Anterior cingulate cortex (tissue), 58 donors: ENCODE results near the gene GRAP2.

Source experiments
- DNase-seq, 58 donors: peaks; one replicate each; lab custom pipeline; 2025; lab: John Stamatoyannopoulos, UW

The GRAP2 gene

DNA sequence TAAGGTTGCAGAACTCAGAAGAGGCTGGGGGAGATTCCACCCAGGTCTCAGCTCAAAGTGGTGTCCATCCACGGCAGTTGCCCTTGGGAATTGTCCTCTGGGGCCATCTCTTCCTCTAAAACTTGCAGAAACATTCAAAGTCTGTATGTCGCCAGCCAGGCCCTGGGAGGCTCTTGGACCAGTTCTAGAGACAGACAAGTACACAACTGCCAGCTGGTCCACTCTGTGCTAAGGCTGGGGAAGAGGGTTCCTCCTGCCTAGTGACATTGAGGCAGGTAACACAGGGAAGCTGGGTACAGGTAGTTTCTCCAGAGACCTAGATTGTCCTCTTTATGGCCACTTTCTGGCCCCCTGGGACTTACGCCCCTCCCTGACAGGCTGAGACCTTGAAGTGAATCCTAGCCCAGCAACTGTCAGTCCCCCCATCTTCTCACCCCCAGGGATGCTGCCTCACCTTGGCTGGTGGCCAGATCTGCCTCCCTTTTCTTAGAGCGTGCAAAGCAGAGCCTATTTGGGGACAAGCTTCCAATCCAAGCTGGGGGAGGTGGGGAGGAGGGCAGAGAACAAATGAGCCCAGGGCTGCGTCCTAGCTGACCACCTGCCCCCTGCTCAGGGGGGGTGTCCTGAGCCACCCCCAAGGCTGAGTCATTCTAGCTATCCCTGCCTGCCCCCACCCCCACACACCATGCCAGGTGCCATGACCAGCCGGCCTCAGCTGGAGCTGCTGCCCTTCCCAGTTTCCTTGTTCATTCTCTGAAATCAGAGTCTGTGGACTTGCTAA is 102.2 kb downstream of the GRAP2 start:
- no peak for DNase-seq

DNA sequence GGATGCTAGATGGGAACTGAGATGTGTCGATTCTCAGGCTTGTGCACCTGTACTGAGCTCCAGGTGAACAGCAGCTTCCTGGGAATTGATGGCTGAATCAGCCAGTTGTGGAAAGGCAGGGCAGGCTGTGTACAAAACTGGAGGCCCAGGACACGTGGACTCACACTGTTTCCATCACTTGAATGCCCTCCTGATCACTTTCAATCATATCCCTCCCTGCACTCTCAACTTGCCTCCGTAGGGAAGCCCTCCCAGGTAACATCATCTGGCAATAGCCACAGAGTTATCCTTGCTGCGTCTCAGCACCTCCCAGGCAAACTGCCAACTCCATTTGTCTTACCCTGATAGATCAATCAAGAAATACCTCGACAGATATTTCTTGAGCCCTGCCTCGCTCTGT is 104.0 kb downstream of the GRAP2 start:
- no peak for DNase-seq

DNA sequence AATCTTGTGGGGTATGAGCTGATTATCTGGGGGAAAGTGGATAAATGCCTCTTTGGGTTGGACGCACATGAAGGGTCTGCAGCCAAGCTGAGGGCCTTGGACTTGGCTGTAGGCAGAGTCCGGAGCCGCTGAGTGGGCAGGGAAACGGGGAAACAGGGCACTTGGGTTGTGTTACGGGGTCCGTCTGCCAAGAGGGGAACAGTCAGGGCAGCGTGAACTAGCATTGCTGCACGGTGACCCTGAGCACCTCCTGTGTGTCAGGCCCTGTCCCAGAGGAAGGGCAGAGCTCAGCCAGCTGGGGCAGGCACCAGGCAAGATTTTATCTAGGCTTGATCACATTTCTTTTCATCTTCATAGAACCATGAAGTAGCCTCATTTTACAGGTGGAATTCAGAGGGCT is 105.8 kb downstream of the GRAP2 start:
- no peak for DNase-seq

DNA sequence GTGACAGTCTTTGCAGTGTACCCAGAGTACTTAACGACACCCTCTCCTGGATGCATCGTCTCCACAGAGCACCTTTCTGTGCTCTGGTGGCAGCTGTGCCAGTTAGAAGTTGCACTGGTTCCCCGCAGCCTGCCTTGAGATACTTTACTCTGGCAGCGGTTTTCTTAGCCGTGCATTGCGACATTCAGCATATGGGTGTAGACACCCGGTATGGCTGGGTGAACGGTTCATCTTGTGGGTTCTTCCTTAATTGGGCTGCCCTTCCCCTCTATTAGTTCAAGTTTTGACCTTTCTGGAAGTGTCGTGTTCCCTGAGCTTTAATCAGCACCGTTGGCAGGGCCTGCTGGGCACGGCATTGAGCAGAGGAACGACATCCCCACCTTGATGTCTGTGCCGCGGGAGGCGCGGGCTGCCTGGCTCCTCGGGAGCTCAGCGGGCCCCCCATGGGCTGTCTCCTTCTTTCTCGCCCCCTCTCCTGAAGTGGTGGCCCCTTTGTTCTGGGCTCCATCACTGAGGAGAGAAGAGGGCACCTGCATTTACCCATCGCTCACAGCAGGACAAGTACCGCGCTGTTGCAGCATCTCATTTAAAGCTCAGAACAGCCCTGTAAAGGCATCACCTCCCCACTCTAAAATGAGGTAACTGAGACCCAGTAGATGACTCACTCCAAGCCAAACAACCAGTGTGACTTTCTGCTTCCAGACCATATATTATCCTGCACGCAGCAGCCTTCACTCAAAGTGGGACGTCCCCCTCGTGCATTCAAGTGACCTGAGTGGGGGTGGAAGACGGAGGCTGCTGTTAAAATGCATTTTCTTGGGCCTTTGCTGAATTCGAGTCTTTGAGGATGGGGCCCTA is 107.2 kb downstream of the GRAP2 start:
- DNase-seq: no peak

DNA sequence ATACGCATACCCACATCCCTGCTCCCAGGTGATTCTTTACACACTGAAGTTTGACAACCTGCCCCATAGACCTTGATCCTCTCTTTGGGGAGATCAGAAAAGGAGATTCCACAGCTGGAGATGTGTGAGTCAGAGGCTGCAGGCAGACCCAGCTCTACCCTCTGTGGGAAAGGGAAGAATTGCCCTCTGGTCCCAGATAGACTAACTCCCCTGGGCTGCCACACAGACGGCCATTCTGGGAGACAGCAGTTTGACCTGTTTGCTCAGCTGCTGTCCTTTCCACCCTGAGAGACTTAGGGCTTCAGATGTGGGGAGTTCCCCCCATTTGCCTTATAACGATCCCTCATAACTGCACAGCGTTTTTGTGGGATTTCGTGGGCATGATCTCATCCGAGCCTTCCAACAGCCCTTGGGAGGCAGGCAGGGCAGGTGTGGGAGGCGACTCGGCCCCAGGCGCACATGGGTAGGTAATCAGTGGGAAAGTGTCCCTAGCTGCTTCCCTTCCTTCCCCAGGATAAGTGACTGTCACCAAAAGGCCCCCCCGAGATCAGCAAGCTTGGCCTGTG is 107.9 kb downstream of the GRAP2 start:
- DNase-seq: no peak

DNA sequence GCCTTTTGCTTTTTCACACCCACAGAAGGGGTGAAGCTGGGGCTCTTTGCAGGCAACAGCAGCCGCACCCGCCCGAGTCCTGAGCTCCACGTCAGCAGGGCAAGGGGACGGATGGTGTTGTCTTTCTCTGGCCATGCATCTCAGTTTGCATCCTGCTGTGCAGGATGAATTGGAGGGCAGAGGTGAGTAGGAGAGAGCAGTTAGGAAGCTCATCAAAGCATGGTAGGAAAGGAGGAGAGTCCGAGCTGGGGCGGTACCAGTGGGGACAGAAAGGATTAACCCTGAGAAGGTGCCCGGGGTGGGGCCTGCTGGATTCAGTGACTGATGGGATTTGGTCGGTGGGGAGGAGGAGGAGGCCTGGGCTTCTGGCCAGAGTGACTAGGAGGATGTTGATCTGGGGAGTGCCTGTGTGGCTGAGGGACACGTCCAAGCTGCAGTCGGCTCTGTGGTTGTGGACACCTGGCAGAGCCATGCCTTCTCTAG is 108.4 kb downstream of the GRAP2 start:
- no peak for DNase-seq

DNA sequence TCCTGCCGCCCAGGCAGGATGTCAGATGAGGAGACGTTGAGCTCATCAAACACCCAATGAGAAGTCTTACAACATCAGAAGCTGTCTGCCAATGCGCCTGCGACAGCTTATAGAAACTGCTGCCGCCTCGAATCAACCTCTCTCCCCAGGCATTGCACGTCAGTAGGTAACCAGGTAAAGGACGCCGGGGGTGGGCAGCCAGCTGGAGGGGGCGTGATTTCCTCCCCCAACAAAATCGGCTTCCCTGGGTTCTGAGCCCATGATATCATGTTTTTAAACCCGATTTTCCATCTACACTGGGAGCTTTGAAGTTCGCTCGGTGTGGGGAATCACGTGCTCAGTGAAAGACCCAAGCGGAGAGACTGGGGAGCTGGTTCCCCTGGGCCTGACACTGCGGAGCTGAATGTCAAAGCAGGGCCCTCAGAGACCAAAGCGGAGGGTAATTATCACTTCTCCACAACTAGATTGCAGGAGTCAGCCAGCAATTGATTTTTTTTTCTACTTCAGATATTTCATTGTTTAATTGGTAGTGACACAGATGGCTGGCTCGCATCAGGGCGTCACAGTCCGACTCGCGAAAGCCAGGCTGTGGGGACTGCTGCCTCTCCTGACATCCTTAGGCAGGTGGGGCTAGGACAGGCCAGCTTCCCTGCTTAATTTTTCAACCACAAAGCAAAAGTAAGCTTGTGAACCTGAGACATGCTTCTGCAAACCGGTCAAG is 109.2 kb downstream of the GRAP2 start:
- DNase-seq: no peak

DNA sequence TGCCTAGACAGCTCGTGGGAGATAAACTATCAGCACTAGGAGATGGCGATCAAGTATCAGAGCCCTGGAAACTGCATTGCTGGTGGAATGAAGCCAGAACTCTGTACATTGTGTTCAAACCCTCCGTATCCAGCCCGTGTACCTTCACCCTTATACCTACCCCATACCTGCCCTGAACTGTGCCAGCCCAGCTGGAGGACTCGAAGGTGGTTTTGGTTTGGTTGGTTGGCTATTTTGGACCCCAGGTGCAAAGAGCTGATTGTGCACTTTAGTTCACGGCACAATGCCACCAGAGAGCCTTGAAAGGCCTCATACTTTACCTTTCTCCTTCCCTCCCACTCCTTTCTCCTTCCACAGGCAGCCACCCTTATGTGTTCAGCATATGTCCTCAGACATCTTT is 109.9 kb downstream of the GRAP2 start:
- no peak for DNase-seq

DNA sequence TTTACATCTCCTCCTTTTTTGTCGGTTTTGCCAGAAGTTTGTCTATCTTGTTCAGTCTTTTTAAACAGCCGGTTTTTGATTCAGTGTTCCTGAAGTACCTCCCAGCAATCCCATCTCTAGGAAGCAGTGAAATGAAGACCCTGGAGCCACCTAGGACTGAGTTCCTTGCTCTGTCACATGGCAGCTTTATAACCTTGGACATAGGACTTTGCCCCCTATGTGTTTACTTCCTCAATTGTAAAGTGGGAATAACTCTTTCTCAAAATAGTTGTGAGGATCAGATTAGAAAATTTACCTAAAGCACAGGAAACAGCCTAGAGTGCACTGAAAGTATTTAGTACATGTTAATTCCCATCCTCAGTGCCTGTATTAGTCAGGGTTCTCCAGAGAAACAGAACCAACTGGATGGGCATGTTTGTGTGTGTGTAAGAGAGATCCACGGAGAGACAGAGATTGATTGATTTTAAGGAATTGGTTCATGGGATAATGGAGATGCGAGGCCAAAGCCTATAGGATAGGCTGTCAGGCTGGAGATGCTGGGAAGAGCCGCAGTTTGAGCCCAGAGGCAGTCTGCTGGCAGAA is 113.9 kb downstream of the GRAP2 start:
- DNase-seq: no peak

DNA sequence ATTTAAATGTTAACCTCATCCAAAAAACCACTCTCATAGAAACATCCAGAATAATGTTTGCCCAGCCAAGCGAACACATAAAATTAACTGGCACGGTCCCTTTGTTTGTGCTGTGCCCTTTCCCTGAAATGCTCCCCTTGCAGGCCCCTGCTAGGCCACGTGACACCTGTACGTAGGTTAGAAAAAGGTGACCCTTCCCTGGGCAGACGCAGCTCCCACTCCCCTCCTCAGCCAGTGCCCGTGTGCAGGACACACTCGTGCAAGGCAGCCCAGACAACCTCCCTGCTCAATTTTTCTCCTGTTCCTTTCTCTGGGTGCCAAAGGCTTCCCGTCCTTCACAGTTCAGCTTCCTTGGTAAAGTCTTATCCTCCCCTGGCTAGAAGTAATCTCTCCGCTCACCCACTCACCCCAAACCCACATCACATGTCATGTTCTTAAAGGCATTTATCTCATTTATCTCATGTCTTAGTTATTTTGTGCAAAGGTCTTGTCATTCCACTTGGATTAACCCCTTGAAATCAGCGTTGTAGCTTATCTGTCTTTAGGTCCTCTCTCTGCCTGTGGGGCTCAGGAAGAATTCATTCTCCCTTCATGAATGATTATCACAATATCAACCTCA is 114.6 kb downstream of the GRAP2 start:
- no peak for DNase-seq

DNA sequence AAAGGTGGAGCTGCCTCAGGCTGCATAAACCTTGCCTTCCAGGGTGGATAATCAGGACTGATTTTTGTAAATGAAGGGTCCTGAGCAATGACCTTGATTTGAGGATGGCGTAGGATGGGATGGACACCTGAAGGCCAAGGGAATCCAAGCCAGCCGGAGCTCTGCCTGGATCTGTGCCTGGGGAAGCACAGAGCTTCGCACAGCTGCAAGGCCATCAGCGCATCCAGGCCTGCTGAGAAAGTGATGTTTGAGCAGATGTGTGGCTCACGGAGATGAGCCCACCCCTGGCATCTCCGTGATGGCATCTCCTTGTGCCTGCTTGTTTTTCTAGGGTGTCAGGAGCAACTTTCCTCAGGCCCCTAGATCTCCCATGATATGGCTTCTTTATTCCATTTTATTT is 117.2 kb downstream of the GRAP2 start:
- no peak for DNase-seq

DNA sequence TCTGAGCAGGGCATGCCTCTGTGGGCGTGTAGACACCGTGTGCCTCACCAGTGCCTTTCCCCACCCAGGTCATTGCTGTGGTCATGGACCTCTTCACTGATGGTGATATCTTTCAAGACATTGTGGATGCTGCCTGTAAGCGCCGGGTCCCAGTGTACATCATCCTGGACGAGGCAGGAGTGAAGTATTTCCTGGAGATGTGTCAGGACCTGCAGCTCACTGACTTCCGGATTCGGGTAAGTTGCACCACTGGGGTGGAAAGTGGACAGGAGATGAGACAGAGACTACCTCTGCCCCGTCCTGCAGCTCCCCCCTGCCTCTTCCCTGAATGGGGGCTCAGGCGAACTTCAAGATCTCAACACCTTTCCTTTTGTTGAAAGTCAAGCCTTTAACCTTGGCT is 118.2 kb downstream of the GRAP2 start:
- DNase-seq: no peak

DNA sequence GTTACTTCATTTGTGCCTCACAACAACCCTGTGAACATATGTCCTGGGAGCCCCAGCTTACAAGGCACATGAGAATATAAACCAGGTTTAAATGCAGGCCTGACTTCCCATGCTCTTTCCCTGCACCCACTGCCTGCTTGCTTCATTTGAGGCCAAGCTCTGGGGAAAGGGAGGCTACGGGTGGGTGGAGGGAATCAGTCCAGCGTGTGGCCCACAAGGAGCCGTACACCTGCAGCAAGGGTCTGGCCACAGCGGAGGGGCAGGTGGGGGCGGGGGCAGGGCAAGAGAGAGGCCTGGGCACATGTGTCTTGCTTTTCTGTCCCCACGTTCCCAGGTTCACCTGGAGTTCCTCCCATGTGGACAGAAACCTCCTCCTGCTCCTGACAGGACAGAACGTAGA is 120.1 kb downstream of the GRAP2 start:
- DNase-seq: no peak

DNA sequence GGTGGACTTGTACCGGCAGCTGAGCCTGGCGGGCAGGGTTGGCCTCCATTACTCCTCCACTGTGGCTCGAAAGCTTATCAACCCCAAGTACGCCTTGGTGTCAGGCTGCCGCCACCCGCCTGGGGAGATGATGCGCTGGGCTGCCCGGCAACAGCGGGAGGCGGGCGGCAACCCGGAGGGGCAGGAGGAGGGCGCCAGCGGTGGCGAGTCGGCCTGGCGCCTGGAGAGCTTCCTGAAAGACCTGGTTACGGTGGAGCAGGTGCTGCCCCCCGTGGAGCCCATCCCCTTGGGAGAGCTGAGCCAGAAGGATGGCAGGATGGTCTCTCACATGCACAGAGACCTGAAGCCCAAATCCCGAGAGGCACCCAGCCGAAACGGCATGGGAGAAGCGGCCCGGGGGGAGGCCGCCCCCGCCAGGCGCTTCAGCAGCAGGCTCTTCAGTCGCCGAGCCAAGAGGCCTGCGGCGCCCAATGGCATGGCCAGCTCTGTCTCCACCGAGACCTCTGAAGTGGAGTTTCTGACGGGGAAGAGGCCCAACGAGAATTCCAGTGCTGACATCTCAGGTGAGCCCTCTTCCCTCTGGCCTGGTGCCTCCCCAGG is 120.6 kb downstream of the GRAP2 start:
- DNase-seq: no peak

DNA sequence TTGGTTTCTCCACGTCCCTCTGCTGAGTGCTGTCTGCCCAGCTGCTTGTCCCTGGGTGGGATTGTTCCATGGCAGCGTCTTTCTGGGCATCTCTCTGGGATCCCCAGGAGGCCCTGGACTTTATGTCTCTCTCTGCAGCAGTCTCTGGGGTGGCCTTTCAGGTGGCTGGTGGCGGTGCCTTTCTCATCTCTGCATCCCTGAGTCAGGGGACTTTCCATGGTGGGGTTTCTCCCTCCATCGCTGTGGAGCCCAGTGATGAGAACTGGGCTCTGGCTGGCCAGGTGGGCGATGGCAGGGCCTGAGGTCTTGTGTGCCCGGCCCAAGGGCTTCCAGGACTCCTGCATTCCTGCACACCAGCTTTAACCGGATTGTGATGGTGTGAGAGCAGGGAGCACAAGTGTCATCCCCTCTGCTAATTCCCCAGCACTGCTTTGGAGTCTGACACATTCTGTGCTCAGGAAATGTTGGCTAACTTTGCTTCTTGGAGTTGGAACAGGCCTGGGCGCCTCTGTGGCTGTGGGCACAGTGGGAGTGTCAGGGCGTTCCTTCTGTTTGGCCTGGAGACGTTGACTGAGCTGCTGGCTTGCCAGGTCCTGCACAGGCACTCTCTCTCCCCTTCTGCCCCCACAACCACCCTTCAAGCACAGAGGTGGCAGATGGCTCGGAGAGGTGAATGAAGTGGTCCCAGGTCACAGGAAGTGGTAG is 121.8 kb downstream of the GRAP2 start:
- peak in 2 of 58 donors; percentile 25 to 43 for DNase-seq
